ENCODE measurements around the gene IPO11.
"Not testable (repeated sequence)": the region's sequence is repeated elsewhere in the genome, so short reads cannot be mapped to it uniquely, and the experiment has no call there.

Gene IPO11

GRCh38 chr5:62623271-62623670 lies 210.7 kb downstream of the IPO11 start:
- H3K4me3 ChIP-seq, result no peak overlapping the region
- H3K36me3 ChIP-seq, result peaks cover 0 to 21% (median 13%) of the 10 kb centered on the region in 3 donors
- H3K4me1 ChIP-seq, result no peaks in the 10 kb centered on the region
- no peaks in the 10 kb centered on the region for H3K9me3 ChIP-seq
- no peak for DNase-seq
- no peak for TF ChIP-seq CTCF (IDR thresholded peaks at IDR 0.05)
- H3K27me3 ChIP-seq, result no peaks in the 10 kb centered on the region
- intact Hi-C loops (cut with DNase I; ENCODE audit: low total_unique reads), result no loop called here
- H3K27ac ChIP-seq, result no peak overlapping the region

- H3K4me1 ChIP-seq; DNase-seq; H3K4me3 ChIP-seq; H3K9me3 ChIP-seq; intact Hi-C loops (cut with DNase I; ENCODE audit: low total_unique reads); H3K27ac ChIP-seq; H3K27me3 ChIP-seq: not testable (repeated sequence)
- H3K36me3 ChIP-seq, result peaks cover 0 to 25% (median 13%) of the 10 kb centered on the region in 3 donors
Measured at GRCh38 chr5:62624436-62624835, 211.9 kb downstream of the IPO11 start.

GRCh38 chr5:62626534-62626933 lies 214.0 kb downstream of the IPO11 start:
- Histone ChIP-seq H3K4me1 (peaks cover 0 to 5% (median 0%) of the 10 kb centered on the region in 4 donors), H3K4me3 (no peak overlapping the region), H3K36me3 (peaks cover 0 to 25% (median 13%) of the 10 kb centered on the region in 3 donors), H3K27ac (no peak overlapping the region), H3K27me3 (no peaks in the 10 kb centered on the region), H3K9me3 (no peaks in the 10 kb centered on the region)
- no peak for TF ChIP-seq CTCF (IDR thresholded peaks at IDR 0.05)
- intact Hi-C loops (cut with DNase I; ENCODE audit: low total_unique reads), result no loop called here
- no peak for DNase-seq

GRCh38 chr5:62627121-62627520 lies 214.6 kb downstream of the IPO11 start:
- no peak overlapping the region for H3K27ac ChIP-seq
- TF ChIP-seq CTCF (IDR thresholded peaks at IDR 0.05), result no peak
- no peaks in the 10 kb centered on the region for H3K27me3 ChIP-seq
- no peaks in the 10 kb centered on the region for H3K9me3 ChIP-seq
- no peak overlapping the region for H3K4me3 ChIP-seq
- peaks cover 0 to 11% (median 0%) of the 10 kb centered on the region in 4 donors for H3K4me1 ChIP-seq
- no peak for DNase-seq
- H3K36me3 ChIP-seq, result peaks cover 0 to 25% (median 13%) of the 10 kb centered on the region in 3 donors
- intact Hi-C loops (cut with DNase I; ENCODE audit: low total_unique reads), result no loop called here

- no peak overlapping the region for H3K4me3 ChIP-seq
- no peaks in the 10 kb centered on the region for H3K9me3 ChIP-seq
- no peak for DNase-seq
- no peak for TF ChIP-seq CTCF (IDR thresholded peaks at IDR 0.05)
- peaks cover 0 to 15% (median 0%) of the 10 kb centered on the region in 4 donors for H3K4me1 ChIP-seq
- H3K27me3 ChIP-seq, result no peaks in the 10 kb centered on the region
- H3K36me3 ChIP-seq, result peaks cover 0 to 25% (median 13%) of the 10 kb centered on the region in 3 donors
- H3K27ac ChIP-seq, result no peak overlapping the region
- intact Hi-C loops (cut with DNase I; ENCODE audit: low total_unique reads), result no loop called here
Measured at GRCh38 chr5:62627901-62628300, 215.3 kb downstream of the IPO11 start.

- H3K27ac ChIP-seq, result no peak overlapping the region
- intact Hi-C loops (cut with DNase I; ENCODE audit: low total_unique reads), result no loop called here
- H3K4me1 ChIP-seq, result peaks cover 0 to 15% (median 0%) of the 10 kb centered on the region in 4 donors
- peaks cover 0 to 16% (median 6%) of the 10 kb centered on the region in 3 donors for H3K36me3 ChIP-seq
- no peak for DNase-seq
- TF ChIP-seq CTCF (IDR thresholded peaks at IDR 0.05), result no peak
- no peaks in the 10 kb centered on the region for H3K9me3 ChIP-seq
- no peak overlapping the region for H3K4me3 ChIP-seq
- H3K27me3 ChIP-seq, result no peaks in the 10 kb centered on the region
Measured at GRCh38 chr5:62631909-62632580, 219.5 kb downstream of the IPO11 start.

Data from tibial artery (tissue), 4 donors.